Activated CD4-positive, alpha-beta T cell treated with anti-CD3 and anti-CD28 coated beads for 48 hours (primary cell): ENCODE data around the gene MCM5.

Experiments used
- DNase-seq: peaks from one replicate; pipeline ENCODE4 v3.0.0-alpha.2; 2020

Gene MCM5

DNA sequence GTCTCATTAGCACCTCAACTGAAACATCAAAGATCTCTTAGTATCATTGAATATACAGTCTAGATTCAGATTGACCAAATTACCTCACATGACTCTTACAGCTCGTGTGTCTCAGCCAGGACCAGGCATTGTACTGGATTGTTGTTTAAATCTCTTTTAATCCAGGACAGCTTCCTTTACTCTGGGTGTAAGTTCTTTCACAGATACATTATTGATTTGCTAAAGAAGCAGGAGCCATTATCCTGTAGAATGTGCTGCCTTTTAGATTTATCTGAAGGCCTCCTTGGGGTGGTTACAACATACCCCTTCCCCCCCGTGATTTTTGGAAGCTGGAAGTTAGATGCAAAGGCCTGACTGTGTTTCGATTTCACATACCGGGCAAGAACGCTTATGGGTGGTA lies 4.2 kb downstream of the MCM5 start:
- DNase-seq = no peak

DNA sequence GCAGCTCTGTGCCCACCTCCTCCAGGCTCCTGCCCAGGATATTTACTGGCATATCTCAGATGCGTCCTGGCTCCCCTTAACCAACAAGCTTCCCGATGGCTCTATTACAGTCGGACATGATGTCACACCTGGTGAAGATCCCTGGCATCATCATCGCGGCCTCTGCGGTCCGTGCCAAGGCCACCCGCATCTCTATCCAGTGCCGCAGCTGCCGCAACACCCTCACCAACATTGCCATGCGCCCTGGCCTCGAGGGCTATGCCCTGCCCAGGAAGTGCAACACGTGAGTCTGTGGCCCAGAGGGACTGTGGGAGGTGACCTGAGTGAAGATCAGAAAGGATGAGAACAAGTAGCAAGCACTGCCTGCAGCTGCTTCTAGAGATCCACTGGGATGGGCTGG lies 6.5 kb downstream of the MCM5 start:
- no peak for DNase-seq

DNA sequence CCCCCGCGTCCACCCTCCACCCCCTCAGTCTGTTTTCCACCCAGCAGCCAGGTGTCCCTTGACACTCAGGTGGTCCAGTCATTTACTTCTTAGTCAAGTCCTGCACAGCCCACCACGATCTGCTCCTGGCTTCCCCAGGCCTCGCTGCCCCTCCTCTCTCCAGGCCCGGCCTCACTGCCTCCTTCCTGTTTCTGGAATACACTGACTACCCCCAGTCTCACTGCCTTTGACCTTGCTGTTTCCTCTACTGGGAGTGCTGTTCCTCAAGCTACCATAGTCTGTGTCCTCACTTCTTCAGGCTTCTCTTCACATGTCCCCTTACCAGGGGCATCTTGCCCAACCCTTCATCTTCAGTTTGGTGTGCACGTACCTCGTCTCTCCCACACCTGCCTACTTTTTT lies 7.4 kb downstream of the MCM5 start:
- DNase-seq = no peak

DNA sequence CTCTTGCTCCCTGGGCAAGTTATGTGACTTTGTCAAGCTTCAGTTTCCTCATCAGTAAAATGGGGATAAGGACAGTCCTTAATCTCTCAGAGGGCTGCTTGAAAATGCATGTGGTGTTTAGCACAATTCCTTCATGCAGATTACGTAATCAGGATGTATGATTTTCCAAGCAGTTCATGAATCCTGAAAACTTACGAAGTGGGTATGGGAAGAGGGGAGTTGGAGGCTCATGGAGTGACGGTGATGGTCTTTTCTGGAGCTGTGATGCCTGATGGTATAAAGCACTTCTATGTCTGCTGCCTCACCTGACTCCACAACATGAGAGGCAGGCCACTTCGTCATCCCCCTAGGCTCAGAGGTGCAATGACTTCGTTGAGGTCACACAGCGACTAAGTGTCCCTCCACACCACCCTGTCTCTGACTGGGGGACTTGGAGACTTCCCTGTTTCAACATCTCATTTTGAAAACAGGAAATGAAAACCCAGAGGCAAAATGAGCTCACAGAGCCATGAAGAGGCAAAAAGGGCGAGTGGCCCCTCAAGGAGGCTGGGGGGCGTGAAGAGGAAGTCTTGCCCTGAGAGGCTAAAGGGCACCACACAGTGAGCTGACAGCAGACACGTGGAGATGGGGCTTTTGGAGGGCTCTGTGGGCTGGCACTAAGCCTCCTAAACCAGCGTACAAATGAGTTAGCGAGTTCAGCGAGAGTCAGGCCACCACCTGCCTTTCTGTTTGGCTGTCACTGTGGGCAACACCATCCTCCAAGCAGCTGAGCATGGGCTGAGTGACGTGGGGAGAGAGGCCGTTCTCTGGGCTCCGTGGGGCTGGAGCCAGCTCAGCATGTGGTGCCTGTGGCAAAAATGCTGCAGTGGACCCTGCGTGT lies 10.1 kb downstream of the MCM5 start:
- no peak for DNase-seq

DNA sequence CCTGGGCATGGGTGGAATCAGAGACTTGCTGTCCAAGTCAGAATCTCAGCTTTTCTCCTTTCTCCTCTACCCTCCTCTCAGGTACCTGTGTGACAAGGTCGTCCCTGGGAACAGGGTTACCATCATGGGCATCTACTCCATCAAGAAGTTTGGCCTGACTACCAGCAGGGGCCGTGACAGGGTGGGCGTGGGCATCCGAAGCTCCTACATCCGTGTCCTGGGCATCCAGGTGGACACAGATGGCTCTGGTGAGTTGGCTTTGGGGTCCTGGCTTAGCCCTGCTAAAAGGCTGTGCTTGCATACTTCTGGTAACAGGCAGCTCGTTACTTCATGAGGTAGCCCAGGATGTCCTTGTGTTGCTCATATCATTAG lies 10.7 kb downstream of the MCM5 start:
- DNase-seq = no peak

DNA sequence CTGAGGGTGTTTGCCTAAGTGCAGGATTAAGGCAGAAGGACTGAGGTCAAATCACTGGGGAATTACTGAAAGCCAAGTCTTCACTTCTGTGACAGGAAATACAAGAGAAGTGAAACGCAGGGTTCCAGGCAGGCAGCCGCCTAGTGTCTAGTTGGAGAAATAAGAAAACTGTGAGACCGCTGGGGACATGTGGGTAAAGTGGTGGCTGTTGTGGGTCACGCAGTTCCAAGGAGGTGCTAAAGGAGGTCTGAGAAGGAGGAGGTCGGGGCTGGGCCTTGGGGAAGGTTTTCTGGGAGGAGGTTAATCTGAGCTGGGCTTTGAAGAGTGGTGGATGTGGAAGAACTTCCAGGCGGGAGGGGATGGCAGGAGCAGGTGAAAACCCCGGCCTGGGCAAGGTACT lies 11.2 kb downstream of the MCM5 start:
- no peak for DNase-seq

DNA sequence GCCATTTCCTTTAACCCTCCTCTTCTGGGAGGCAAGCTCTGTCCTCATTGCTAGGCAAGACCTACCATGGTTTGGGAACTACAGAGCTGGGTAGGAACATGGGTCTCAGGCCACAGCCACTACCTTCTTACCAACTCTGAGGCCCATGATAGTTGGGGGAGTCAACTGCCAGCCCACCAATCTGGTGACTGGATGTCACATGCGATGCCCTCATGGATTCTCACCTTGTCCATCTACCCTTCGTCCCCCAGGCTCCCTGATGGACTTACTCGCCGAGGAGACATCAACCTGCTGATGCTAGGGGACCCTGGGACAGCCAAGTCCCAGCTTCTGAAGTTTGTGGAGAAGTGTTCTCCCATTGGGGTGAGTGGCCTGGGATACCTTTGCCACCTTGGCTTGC lies 13.7 kb downstream of the MCM5 start:
- DNase-seq = no peak

DNA sequence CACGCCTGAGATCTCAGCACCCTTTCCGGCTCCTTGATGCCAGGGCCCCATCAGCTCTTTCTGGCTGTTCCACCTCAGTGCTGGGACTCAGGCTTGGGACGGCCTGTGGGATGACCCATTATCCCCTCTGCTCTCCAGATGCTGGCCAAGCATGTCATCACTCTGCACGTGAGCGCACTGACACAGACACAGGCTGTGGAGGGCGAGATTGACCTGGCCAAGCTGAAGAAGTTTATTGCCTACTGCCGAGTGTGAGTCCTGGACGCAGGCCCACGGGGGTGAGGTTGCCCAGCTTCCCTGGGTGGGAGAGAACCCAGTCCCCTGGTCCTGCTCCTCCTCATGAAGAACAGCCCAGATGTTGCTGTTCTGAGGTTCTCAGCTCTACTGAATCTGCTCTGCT lies 17.7 kb downstream of the MCM5 start:
- DNase-seq = no peak

DNA sequence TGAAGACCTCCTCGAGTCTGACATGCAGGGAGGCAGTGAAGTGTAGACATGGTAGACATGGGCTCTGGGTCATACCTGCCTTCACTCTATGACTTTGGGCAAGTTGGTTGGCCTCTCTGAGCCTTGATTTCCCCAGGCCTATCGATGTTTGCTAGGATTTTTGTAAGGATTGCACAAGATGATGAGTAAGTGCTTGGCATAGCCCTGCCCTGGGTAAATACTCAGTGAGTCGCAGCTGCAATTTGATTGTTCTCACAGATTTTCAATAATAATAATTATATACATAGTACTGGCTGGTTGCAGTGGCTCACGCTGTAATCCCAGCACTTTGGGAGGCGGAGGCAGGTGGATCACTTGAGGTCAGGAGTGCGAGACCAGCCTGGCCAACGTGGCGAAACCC lies 18.1 kb downstream of the MCM5 start:
- DNase-seq = no peak

DNA sequence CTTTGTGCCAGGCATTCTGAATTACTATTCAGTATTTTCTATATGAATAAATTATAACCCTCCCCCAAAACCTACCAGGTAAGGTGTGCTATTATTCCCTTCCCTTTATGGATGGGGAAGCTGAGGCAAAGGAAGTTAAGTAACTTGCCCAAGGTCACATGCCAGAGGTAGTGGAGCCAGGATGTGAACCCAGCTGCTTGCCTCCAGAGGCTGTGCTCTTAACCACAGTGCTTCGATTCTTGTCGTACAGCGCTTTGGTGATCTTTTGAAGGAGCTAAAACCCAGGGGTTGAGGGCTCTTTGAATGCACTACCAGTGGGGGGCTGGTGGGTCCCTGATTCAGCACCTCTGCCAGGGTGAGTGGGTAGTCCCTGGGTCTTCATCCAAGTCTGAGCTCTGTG lies 18.8 kb downstream of the MCM5 start:
- DNase-seq = no peak

DNA sequence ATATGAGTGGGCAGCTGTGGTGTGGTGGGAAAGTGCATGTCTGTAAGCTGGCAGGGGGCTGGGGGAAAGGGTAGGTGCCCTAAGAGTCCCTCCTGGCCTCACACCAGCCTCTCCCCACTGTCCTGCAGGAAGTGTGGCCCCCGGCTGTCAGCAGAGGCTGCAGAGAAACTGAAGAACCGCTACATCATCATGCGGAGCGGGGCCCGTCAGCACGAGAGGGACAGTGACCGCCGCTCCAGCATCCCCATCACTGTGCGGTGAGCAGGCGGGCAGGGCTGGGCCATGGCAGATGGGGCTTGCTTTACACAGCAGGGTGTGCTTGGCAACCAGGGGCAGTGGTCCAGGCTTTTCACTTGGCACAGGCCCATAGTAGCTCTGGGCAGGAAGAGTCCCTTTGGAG lies 19.8 kb downstream of the MCM5 start:
- no peak for DNase-seq

DNA sequence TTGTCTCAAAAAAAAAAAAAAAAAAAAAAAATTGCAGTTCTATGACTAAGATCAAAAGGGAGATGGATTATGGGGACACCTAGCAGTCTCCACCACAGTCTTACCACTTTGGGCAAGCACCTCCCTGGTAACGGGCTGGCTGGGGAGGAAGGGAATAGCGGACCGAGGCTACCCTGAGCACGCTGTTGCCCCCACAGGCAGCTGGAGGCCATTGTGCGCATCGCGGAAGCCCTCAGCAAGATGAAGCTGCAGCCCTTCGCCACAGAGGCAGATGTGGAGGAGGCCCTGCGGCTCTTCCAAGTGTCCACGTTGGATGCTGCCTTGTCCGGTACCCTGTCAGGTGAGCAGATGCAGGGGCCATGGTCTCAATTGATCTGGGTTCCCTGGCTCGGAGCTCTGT lies 21.2 kb downstream of the MCM5 start:
- no peak for DNase-seq

DNA sequence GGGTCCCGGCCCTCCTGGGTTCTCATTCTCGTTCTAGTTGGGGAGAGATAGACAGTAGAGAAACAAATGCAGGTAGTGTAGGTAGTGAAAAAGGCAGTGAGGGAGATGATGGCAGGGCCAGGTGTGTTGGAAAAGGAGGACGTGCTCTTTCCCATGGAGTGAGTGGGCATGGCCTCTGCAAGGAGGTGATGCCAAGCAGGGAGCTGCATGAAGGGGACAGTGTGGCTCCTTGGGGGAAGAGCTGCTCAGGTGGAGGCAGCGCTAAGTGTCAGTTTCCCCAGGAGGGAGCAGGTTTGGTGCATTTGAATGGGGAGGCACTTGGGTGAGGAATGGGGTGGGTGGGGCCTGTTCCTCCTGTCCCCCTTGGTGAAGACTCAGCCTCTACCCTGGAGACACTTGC lies 22.2 kb downstream of the MCM5 start:
- no peak for DNase-seq

DNA sequence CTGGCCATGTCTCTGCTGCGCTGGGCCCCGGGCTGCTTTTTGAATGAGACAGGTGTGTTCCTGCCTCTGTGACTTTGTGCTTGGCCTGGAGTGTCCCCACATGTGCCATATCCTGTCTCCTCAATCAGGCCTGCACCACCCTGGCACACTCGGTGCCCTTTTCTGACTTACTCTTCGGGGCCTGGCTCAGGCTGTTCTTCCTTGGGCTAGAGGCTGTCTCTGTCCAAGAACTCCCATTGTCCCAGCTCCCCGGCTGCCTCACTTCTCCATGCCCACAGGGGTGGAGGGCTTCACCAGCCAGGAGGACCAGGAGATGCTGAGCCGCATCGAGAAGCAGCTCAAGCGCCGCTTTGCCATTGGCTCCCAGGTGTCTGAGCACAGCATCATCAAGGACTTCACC lies 23.0 kb downstream of the MCM5 start:
- no peak for DNase-seq

DNA sequence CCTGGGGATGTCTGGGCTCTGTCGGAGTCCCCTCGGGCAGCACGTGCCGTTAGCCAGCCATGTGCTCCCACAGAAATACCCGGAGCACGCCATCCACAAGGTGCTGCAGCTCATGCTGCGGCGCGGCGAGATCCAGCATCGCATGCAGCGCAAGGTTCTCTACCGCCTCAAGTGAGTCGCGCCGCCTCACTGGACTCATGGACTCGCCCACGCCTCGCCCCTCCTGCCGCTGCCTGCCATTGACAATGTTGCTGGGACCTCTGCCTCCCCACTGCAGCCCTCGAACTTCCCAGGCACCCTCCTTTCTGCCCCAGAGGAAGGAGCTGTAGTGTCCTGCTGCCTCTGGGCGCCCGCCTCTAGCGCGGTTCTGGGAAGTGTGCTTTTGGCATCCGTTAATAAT lies 24.1 kb downstream of the MCM5 start:
- no peak for DNase-seq

DNA sequence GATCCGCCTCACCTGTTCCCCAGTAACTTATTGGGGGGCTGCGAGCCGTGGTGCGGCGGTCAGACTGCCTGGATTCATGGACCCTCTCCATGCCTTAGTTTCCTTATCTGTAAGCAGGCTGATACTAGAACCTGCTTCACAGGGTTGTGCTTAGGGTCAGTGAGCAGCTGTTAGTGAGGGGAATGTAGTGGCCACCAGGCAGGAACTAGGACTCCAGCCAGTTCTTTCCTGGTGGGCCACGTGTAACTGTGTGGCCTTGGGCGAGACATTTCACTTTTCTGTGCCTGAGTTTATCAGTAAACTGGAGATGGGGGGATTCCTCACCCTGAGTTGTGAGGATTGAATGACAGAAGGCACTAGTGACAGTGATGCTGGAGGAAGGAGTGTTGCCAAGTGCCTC lies 24.8 kb downstream of the MCM5 start:
- no peak for DNase-seq

DNA sequence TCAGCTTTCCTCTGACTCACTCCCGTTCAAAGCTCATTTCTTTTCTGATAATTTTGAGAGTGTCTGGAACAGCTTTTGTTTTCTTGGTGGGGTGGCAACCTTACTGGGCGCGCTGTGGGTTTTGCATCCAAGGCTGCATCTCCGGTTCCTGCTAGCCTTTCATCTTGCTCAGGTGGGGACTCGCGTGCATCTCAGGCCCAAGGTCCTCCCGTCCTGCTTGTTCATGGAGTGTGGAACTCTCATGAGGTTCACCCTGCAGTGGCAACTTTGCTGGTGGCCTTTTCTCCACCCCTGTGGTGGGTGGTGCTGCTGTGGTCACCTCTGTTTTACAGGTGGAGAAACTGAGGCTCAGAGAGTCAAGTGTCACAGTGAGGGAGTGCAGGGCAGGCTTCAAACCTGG lies 25.6 kb downstream of the MCM5 start:
- DNase-seq = no peak

DNA sequence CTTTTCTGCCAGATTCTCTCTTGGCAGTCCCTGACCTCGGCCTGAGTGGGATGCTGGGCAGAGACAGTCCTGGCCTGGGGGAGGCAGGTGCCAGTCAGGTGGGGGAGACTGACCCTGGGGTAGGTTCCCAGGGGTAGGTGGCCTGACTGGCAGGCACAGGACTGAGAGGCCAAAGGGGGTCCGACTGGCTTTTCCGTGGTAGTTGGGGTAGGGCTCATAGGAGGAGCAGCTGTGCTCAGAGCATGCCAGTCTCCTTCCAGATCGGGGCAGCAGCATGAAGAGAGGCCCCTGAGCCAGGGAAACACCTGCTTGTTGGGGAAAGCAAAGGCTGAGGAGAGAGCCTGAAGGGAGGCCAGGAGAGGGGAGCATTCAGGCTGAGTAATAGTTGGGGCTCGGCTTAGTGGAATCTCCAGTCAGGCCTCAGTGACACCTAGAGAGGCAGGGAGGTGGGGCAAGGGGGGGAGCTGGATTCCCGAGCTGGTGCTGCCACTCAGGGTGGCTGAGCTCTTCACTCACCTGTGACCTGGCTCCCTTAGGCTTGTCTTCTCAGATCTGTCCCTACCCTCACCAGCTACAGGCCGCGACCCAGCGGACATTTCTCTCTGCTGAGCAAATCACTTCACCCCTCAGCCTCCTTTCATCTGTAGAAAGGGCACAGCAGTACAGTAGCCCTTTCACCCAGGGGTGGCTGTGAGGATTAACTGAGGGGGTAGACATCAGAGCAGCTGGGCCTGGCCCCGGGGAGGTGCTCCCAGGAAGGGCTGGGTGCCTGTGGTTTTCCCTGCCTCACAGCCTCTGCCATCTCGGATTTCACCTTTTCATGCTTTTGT lies 26.2 kb downstream of the MCM5 start:
- no peak for DNase-seq

DNA sequence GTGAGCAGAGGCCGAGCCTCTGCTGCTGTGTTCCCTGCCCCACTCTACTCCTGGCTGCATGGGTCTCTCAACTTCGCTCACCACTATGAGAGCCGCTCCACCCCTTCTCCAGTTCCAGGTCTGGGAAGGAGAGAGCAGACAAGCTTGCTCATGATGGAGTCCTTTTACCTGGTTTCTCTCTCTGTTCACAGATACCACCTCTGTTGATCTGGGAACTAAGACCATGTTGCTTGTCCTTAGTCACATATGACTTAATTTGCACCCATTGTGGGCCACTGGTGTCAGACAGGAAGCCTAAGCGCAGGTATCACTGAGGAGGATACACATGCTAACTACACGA lies 26.8 kb downstream of the MCM5 start:
- no peak for DNase-seq

DNA sequence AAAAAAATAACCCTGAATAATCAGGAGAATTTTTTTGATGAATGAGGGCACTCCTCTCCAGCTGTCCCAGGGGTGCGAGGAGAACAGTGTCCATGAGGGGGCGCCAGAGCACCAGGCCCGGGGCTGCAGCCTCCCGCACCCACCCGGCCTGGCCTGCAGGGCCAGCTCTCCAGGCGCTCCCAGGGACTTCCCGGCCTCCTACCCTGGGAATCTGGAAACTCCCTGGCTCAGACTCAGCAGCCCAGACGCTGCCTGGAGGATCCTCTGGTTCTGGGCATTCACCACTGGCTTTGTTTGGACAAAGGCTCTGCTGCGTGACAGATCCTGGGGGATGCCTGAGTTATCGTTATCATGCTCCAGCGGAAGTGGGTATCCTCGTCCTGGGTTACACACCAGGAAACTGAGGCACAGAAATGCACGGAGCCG lies 31.0 kb downstream of the MCM5 start:
- DNase-seq = peak; percentile 80

DNA sequence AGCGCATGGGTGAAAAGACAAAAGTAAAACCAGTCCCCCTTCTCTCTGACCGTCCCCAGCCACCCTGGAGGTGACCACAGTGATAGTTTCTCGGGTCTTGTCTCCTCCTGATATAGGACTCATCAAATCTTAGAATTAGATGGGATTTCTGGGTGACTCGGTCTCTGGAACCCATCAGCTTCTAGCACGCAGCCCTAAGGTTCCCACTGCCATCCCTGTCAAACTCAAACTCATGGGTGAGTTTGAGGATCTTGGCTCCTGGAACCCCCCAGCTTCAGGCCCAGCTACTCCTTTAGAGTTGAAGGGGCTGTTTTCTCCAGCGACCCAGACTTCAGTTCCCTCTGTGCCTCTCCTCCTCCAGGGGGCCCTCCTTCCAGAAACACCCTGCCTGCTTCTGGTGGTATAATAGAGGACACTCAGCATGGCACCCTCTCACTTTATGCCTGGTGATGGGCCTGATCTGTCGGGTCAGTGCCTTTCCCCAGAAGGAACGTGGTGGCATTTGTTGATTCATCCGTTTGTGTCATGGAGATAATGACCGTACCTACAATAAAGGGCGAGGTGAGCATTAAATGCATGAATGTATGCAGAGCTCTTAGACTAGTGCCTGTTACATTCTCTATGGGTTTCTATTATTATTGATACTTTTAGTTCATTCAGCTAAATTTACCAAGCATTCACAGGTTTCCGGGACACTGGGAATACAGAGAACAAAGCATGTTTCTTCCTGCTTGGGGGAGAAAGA lies 31.7 kb downstream of the MCM5 start:
- no peak for DNase-seq

DNA sequence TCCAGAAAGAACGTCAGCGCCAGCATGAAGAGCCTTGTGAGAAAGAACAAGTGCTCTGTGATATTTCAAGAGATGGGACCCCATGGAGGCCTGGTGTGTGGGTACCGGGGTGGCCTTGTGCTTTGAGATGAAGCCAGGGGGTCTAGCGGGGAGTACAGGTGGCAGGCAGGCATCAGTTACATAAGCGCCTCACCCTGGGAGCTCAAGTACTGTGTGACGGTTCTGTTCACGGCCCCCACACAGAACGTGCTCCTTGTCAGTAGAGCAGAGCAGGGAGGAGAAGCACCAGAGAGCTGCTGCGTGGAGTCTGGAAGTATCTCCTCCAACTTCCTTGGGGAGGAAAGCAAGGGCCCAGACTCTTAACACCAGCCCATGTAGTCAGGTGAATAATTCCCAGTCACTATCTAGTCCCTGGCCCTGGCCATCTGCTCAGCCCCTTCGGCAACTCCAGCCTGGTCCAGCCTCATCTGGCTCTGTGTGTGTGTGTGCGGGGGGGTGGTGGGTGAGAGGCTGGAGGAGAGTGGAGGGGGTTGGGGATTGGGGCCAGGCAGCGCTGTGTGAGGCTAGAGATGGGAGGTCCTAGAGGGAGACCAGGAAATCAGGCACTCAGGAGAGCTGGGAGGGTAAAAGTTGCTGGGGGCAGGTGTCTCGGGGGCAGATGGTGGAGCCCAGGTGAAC lies 32.4 kb downstream of the MCM5 start:
- DNase-seq = no peak

DNA sequence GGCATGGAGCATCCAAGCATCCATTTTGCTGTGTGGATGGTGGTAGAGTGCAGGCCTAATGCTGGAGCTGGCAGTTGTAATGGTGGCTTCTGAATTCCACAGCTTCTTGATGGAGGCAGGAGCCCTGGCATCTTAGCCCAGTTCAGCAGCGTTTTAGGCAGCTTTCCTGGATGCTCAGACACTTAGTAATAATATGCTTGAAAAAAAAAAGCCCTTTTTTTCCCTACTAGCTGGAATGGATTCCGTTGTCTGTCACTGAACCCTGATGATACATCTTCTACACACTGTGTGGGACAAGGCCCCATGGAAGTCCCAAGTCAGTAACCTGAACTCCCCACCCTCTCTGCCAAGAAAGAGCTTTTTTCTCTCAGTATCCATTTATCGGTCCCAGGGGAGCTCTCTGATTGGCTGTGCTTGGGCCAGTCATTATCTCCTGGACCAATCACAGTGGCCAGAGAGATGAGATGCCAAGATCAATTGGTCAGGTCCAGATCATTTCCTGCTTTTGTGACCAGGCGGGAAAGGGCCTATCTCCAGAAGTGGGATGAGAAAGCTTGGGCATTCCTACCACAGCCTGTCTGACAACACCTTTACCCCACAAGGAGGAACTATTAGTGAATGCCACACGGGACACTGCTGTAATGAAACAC lies 34.2 kb downstream of the MCM5 start:
- DNase-seq = no peak
